ENCODE results near the gene TBL2.
"Not testable (repeated sequence)": the region's sequence is repeated elsewhere in the genome, so short reads cannot be mapped to it uniquely, and the experiment has no call there.

TBL2 gene

GRCh38 chr7:73570521-73570920, 7.9 kb downstream of the TBL2 start:
- no peak for DNase-seq (ENCODE audit: low read depth)

DNA sequence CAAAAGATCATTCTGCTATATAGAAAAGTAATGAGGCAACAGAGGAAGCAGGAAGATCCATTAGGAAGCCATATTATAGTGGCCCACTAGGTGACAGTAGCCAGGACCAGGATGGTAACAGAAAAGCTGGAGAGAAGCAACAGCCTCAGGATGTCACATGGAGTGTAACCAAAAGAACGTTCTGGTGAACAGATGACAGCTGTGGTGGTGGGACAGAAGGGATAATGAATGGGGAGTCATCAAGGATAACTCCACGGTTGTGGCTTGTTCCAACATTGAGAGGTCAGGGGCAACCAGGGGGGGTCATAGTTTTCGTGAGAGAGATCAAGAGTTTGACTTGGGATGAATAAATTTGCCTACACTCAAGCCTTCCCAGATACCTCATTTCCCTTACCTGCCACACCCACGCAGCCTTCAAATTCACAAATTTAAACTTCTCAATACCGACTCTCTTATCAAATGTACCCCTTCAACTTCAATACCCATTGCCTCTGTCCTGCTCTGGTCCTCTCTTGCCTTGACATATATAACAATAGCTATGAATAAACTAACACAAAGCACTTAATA, 9.3 kb downstream of the TBL2 start:
- no peak for DNase-seq (ENCODE audit: low read depth)

- DNase-seq (ENCODE audit: low read depth): no peak
These were observed 10.3 kb downstream of the TBL2 start for GRCh38 chr7:73567846-73568685.

GRCh38 chr7:73567140-73567539, 11.2 kb downstream of the TBL2 start:
- DNase-seq (ENCODE audit: low read depth): no peak

- DNase-seq (ENCODE audit: low read depth): not testable (repeated sequence)
These were observed 11.9 kb downstream of the TBL2 start for GRCh38 chr7:73566431-73566830.

DNA sequence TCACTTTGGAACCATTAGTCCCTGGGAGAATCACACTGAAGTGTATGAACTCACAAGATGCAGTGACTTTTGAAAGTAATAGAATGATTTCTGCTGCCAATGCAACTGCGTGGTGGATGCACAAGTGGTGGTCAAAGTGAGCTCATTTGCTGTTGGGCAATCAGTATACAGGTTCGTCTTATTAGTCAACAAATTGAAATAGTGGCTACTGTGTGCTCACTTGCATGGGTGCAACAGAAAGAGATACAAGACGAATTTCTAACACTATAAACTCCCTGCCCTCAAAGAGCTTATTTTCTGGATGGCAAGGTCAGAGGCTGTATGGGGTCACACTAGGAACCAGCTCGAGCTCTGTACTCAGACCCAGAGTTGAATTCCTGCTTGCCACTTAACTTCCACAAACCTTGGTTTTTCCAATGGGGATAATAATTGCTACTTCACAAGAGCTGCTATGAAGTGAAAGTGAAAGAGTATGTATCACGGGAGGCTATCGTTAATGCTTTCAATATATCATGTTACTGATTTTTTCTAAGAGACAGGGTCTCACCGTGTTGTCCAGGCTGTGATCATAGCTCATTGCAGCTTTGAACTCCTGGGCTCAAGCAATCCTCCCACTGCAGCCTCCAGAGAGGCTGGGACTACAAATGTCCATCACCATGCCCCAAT, 12.6 kb downstream of the TBL2 start:
- no peak for DNase-seq (ENCODE audit: low read depth)

- DNase-seq (ENCODE audit: low read depth): no peak
These were observed 18.1 kb downstream of the TBL2 start for GRCh38 chr7:73560109-73560835.

DNA sequence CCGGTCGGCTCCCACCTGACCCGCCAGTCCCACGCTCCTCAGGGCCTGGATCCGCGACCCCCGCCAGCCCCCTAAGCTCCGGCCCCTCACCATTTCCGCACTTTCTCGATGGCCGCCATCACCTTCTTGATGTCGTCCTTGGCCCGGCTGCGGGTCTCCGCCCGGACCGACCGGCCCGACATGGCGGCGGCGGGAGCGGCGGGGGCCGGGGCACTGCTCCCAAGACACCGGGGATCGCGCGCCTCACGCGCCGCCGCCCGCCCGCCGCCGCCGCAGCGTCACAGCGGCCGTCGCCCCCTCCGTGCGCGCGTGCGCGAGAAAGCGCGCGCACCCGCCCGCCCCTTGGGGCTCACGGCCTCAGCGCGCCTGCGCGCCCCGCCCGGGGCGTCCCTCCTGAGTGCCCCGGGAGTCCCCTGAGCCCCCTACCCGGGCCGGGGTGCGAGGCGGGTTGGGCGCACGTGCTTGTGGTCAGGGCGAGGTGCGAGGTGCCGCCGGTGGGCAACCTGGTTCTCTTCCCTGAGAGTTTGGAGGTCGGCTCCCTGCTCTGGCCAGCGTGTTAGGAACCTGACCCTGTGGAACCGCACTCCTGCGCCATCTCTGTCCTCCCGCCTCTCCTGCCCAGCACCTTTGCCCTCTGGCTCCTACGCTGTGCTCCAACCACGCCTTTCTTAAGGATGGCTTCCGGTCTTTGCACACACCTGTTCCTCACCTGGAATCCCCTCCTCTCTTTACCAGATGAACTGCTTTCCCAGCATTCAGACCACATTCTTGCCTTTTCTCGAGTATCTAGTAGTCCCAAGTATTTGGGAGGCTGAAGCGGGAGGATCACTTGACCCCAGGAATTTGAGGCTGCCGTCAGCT, 20.8 kb downstream of the TBL2 start, which contains the start of gene BCL7B:
Gene BCL7B (minus strand): TSS at position 294 of the 861 bp plus-strand sequence. CDS start 112 bp downstream, at position 182.
- DNase-seq (ENCODE audit: low read depth): peak; percentile 75

GRCh38 chr7:73557108-73557396, 21.3 kb downstream of the TBL2 start:
- DNase-seq (ENCODE audit: low read depth): peak; percentile 83

- DNase-seq (ENCODE audit: low read depth): no peak
These were observed 21.9 kb downstream of the TBL2 start for GRCh38 chr7:73556208-73557107.

GRCh38 chr7:73555411-73555982, 22.9 kb downstream of the TBL2 start:
- DNase-seq (ENCODE audit: low read depth): no peak

GRCh38 chr7:73550093-73550492, 28.3 kb downstream of the TBL2 start:
- not testable (repeated sequence) for DNase-seq (ENCODE audit: low read depth)

GRCh38 chr7:73549176-73549575, 29.2 kb downstream of the TBL2 start:
- no peak for DNase-seq (ENCODE audit: low read depth)

GRCh38 chr7:73547841-73548240, 30.5 kb downstream of the TBL2 start:
- no peak for DNase-seq (ENCODE audit: low read depth)

GRCh38 chr7:73544678-73545077, 33.7 kb downstream of the TBL2 start:
- DNase-seq (ENCODE audit: low read depth): no peak

DNA sequence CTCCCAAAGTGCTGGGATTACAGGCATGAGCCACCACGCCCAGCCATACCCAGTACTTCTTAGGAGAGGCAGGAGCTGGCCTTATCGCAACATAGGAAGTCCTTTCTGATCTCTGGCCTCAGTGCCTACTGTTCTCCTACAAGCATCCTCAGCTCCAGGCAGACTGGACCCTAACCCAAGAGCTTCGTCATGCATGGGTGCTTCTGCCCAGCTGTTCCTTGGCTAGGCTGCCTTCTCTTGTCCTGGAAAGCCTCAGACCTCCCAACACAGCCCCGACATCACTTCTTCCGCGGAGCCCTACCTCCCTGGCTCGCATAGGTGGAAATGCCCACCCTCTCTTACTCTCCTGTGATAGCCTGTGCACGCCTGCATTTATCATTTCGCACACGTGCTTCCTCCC, 36.7 kb downstream of the TBL2 start:
- DNase-seq (ENCODE audit: low read depth): no peak

DNA sequence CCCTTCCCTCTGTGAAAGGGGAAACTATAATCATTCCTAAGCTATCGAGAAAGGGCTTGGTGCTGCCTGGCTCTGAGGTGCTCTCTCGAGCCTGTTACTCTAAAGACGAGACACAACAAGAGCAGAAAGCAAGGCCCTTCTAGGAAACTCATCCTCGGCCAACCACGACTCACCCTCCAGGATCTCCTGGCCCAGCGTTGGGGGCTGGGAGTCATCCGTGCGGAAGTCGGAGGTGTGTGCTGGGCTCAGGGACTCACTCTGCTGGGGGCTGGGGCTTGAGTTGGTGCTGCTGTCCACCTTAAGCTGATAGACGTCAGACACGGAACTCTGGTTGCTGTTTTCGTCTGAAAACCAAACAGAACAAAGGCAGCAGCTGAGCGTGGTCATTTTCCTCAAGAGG, 38.7 kb downstream of the TBL2 start:
- no peak for DNase-seq (ENCODE audit: low read depth)

GRCh38 chr7:73538510-73538909, 39.9 kb downstream of the TBL2 start:
- not testable (repeated sequence) for DNase-seq (ENCODE audit: low read depth)

DNA sequence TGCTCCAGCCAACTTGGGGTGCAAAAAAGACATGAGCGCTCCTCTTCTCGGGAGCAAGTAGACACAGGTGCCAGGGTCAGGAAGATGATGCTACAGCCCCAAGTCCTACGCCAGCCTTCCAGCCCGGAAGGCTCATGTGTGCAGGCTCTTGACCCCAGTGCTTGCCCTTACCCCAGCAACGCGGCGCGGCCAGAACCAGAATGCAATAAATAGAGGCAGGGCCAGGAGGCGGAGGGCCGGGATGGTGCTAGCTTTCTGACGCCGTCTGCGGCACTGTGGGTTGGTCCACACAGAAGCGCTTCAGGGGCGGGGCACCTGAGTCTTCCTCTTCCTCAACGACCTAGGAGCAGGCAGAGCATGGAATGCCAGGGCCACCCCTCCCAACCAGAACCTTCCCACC, 41.3 kb downstream of the TBL2 start:
- no peak for DNase-seq (ENCODE audit: low read depth)

GRCh38 chr7:73536479-73536878, 41.9 kb downstream of the TBL2 start:
- no peak for DNase-seq (ENCODE audit: low read depth)
